ENCODE results near the gene RRP1.

DNA sequence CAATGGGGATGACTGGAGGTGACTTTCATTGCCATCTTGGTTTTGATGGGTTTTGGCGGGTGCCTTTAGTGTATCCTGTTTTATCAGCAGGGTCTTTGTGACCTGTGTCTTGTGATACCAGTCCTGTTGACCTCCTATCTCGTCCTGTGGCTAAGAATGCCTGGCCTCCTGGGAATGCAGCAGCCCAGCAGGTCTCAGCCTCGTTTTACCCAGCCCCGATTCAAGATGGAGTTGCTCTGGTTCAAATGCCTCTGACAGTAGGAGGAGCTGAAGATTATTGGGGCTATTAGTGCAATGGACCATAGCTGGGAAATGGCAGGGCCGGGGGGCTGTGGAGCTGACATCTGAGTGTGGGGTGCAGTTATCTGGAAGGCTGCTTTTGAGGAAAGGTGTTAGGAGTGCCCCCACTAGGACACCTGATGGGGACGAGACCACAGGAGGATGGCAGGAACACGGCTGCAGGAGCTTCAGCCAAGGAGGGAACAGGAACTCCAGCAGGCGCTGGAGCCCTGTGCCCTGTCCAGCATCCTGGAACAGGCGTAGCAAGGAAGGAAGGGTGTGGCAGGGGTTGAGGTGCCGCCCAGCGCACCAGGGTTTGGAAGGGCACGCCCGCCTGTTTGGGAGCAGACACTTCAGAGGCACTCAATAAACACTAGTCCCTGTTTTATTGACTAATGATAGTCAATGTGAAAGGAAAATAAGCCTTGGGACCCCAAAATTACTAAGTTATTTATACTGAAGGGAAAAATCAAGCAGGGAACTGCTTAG is 60.3 kb downstream of the RRP1 start:
- TF ChIP-seq, protein P1, sequence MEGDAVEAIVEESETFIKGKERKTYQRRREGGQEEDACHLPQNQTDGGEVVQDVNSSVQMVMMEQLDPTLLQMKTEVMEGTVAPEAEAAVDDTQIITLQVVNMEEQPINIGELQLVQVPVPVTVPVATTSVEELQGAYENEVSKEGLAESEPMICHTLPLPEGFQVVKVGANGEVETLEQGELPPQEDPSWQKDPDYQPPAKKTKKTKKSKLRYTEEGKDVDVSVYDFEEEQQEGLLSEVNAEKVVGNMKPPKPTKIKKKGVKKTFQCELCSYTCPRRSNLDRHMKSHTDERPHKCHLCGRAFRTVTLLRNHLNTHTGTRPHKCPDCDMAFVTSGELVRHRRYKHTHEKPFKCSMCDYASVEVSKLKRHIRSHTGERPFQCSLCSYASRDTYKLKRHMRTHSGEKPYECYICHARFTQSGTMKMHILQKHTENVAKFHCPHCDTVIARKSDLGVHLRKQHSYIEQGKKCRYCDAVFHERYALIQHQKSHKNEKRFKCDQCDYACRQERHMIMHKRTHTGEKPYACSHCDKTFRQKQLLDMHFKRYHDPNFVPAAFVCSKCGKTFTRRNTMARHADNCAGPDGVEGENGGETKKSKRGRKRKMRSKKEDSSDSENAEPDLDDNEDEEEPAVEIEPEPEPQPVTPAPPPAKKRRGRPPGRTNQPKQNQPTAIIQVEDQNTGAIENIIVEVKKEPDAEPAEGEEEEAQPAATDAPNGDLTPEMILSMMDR (IDR thresholded peaks at IDR 0.05; ENCODE audit: low read length) = no peak
- TF ChIP-seq EZH2 (IDR thresholded peaks at IDR 0.05; ENCODE audit: borderline replicate concordance, low read length) = no peak

Measured in OCI-LY1 (cell line).